Ishikawa (cell line): ENCODE results near the gene EVL.

ENCODE experiments used
- CEBPB ChIP-seq: IDR thresholded peaks from 2 replicates; pipeline ENCODE4 v1.6.1; 2012
- CREB1 ChIP-seq: IDR thresholded peaks from 2 replicates; pipeline ENCODE4 v1.6.1; 2012; ENCODE audit warnings: low read depth
- EP300 ChIP-seq: IDR thresholded peaks from 2 replicates; pipeline ENCODE4 v1.6.1; 2012; ENCODE audit warnings: borderline replicate concordance
- FOXM1 ChIP-seq: IDR thresholded peaks from 2 replicates; pipeline ENCODE4 v1.6.1; 2012; ENCODE audit warnings: low read depth, borderline replicate concordance
- NFIC ChIP-seq: IDR thresholded peaks from 2 replicates; pipeline ENCODE4 v1.6.1; 2012
- TAF1 ChIP-seq: IDR thresholded peaks from 2 replicates; pipeline ENCODE4 v1.6.1; 2012; ENCODE audit warnings: low read depth, mild to moderate bottlenecking
- TEAD4 ChIP-seq: IDR thresholded peaks from 2 replicates; pipeline ENCODE4 v1.6.1; 2012
- ZBTB7A ChIP-seq: IDR thresholded peaks from 2 replicates; pipeline ENCODE4 v1.6.1; 2012; ENCODE audit warnings: low read depth
- TF ChIP-seq, protein P1 (sequence below): IDR thresholded peaks from 2 replicates; pipeline ENCODE4 v1.6.1; 2012
- TF ChIP-seq, protein P2 (sequence below): IDR thresholded peaks from 2 replicates; pipeline ENCODE4 v1.6.1; 2012

DNA sequence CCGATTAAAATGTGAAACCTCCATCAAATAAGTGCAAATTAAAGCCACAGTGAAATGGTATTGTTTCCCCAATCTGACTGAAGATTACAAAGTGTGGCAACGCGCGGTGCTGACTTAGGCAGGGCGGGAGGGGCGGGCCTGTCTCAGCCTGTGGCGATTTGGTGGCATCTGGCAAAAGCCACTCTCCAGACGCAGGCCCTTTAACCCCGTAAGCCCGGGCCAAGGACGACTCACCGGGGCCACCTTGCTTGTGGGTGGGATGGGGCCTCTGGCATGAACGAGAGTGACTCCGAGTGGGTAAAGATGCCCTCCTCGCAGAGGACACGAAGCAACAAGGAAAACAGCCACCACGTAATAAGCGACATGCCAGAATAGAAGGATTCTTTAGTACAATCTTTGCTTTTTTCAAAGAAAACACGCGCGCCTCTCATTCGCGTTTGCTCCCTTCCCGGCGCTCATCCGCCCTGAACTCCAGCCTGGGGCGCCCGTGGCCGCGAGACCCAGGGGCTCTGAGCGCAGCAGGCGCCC lies 93.4 kb downstream of the EVL start:
- TF ChIP-seq EP300 (no peak), NFIC (no peak), TEAD4 (no peak), CEBPB (no peak), CREB1 (no peak), TAF1 (no peak), FOXM1 (no peak), ZBTB7A (no peak)
- TF ChIP-seq, protein P1, sequence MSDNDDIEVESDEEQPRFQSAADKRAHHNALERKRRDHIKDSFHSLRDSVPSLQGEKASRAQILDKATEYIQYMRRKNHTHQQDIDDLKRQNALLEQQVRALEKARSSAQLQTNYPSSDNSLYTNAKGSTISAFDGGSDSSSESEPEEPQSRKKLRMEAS: no peak
- TF ChIP-seq, protein P2, sequence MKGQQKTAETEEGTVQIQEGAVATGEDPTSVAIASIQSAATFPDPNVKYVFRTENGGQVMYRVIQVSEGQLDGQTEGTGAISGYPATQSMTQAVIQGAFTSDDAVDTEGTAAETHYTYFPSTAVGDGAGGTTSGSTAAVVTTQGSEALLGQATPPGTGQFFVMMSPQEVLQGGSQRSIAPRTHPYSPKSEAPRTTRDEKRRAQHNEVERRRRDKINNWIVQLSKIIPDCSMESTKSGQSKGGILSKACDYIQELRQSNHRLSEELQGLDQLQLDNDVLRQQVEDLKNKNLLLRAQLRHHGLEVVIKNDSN: no peak
